ENCODE measurements around the gene MRPL37.

MRPL37 gene

GRCh38 chr1:54266195-54266594 lies 66.2 kb downstream of the MRPL37 start:
- POLR2A ChIA-PET: no interaction called here
- Histone ChIP-seq H3K4me3 (ENCODE audit: low read depth, low read length) (no peak overlapping the region), H3K27ac (ENCODE audit: extremely low read depth, low read depth, low read length) (no peak overlapping the region), H3K9me3 (ENCODE audit: control insufficient read depth, insufficient read depth, low read depth, low read length) (no peaks in the 10 kb centered on the region), H3K36me3 (ENCODE audit: control insufficient read depth in 2 of 2, insufficient read depth in 1 of 2, low read length in 2 of 2) (peaks cover 0 to 4% of the 10 kb centered on the region in 2 experiments; a peak in 1 of 3 replicates), H3K4me1 (ENCODE audit: control insufficient read depth, insufficient read depth, low read length) (no peaks in the 10 kb centered on the region)
- TF ChIP-seq ZNF830 (tag by site-specific recombination; IDR thresholded peaks at IDR 0.05; ENCODE audit: low read depth) (no peak), ZSCAN30 (tag by site-specific recombination; IDR thresholded peaks at IDR 0.05) (no peak), ZNF248 (tag by site-specific recombination; IDR thresholded peaks at IDR 0.05) (no peak), KLF1 (tag by site-specific recombination; IDR thresholded peaks at IDR 0.05) (no peak), ZNF777 (tag by site-specific recombination; IDR thresholded peaks at IDR 0.05; ENCODE audit: borderline replicate concordance) (no peak), ZNF626 (tag by site-specific recombination; IDR thresholded peaks at IDR 0.05) (no peak), ZNF473 (tag by site-specific recombination; IDR thresholded peaks at IDR 0.05) (no peak), ZNF26 (tag by site-specific recombination; IDR thresholded peaks at IDR 0.05) (no peak), ZNF670 (tag by site-specific recombination; IDR thresholded peaks at IDR 0.05; ENCODE audit: low read depth) (no peak), KLF16 (tag by site-specific recombination; IDR thresholded peaks at IDR 0.05) (no peak), YY1 (tag by site-specific recombination; IDR thresholded peaks at IDR 0.05) (no peak), FEZF1 (tag by site-specific recombination; IDR thresholded peaks at IDR 0.05) (no peak), ZNF169 (tag by site-specific recombination; IDR thresholded peaks at IDR 0.05) (no peak)
- TF ChIP-seq, protein P1, sequence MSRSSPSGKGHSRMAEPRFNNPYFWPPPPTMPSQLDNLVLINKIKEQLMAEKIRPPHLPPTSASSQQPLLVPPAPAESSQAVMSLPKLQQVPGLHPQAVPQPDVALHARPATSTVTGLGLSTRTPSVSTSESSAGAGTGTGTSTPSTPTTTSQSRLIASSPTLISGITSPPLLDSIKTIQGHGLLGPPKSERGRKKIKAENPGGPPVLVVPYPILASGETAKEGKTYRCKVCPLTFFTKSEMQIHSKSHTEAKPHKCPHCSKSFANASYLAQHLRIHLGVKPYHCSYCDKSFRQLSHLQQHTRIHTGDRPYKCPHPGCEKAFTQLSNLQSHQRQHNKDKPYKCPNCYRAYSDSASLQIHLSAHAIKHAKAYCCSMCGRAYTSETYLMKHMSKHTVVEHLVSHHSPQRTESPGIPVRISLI (tag by site-specific recombination; IDR thresholded peaks at IDR 0.05): no peak
- CTCF ChIA-PET: no interaction called here

GRCh38 chr1:54266908-54267307 lies 66.9 kb downstream of the MRPL37 start:
- POLR2A ChIA-PET: no interaction called here
- CTCF ChIA-PET: interaction anchor here (0.7 kb wide), 1 partner anchor 532 kb away, joined by 3 read pairs; no protein-coding TSS in a partner anchor
- Histone ChIP-seq H3K36me3 (ENCODE audit: control insufficient read depth in 2 of 2, insufficient read depth in 1 of 2, low read length in 2 of 2) (peaks cover 0 to 7% of the 10 kb centered on the region in 2 experiments; a peak in 1 of 3 replicates), H3K4me1 (ENCODE audit: control insufficient read depth, insufficient read depth, low read length) (no peaks in the 10 kb centered on the region), H3K9me3 (ENCODE audit: control insufficient read depth, insufficient read depth, low read depth, low read length) (no peaks in the 10 kb centered on the region), H3K27ac (ENCODE audit: extremely low read depth, low read depth, low read length) (no peak overlapping the region), H3K4me3 (ENCODE audit: low read depth, low read length) (no peak overlapping the region)
- no peak for TF ChIP-seq ZNF791 (tag by site-specific recombination; IDR thresholded peaks at IDR 0.05)
- no peak for TF ChIP-seq KLF16 (tag by site-specific recombination; IDR thresholded peaks at IDR 0.05)
- TF ChIP-seq ZNF169 (tag by site-specific recombination; IDR thresholded peaks at IDR 0.05): no peak
- TF ChIP-seq ZNF624 (tag by site-specific recombination; IDR thresholded peaks at IDR 0.05): no peak
- TF ChIP-seq ZNF302 (tag by site-specific recombination; IDR thresholded peaks at IDR 0.05; ENCODE audit: low read depth): no peak
- no peak for TF ChIP-seq ZBTB7A (tag by site-specific recombination; IDR thresholded peaks at IDR 0.05; ENCODE audit: low read depth)
- no peak for TF ChIP-seq ZNF132 (tag by site-specific recombination; IDR thresholded peaks at IDR 0.05; ENCODE audit: borderline replicate concordance)

All from HEK293 (cell line).